A549 (cell line): ENCODE data around the gene LIN9. TPM values are rescaled to one million over a fixed set of nuclear protein-coding genes. Genes with fewer than 3 reads are reported as not detected.
A peak's percentile ranks its signal among the peaks of the same experiment; 100 is the strongest.

ENCODE experiments used
- ATAC-seq, 2 experiments: fragments of 200-7000 bp in 1 of 2; fragments of >200 bp in 1 of 2; cut with Nextera tagmentation in 1 of 2; cut with Tn5 transposase in 1 of 2; 3 replicates each; pipeline versions ENCODE4 v1.8.0 to v1.9.1; 2018 to 2020; ENCODE audit warnings: mild to moderate bottlenecking in 1 of 2, moderate library complexity in 1 of 2
- CTCF ChIA-PET: fragments of 300-600 bp; sonication (Branson Sonifier 250); formaldehyde crosslinking; extraction: SDS; loops from one replicate; lab custom pipeline; 2021; ENCODE audit warnings: antibody characterized with exemption, inconsistent platforms; lab: Yijun Ruan, JAX
- POLR2A ChIA-PET: fragments of 350-600 bp; formaldehyde crosslinking; extraction: SDS; loops from one replicate; lab custom pipeline; 2021; ENCODE audit warnings: antibody characterized with exemption, inconsistent platforms; lab: Yijun Ruan, JAX
- DNase-seq, 2 experiments: peaks; one replicate each; pipeline versions ENCODE4 v3.0.0 to v3.0.0-alpha.2; 2011 to 2016; ENCODE audit warnings: low read depth in 1 of 2, low spot score in 1 of 2
- FAIRE-seq: peaks from 2 replicates; lab custom pipeline; 2011; peaks lifted over from hg19 to GRCh38; lab: Jason Lieb, UNC
- H3K27ac ChIP-seq, 2 experiments: fragments of >200 bp; sonication (Bioruptor Twin); formaldehyde crosslinking; 3 replicates each; pipeline ENCODE4 v1.5.1; 2016 to 2017
- H3K4me1 ChIP-seq: fragments of >200 bp; sonication (Bioruptor Twin); formaldehyde crosslinking; 3 replicates; pipeline ENCODE4 v1.6.1; 2016
- H3K4me2 ChIP-seq: fragments of >200 bp; sonication (Bioruptor Twin); formaldehyde crosslinking; 3 replicates; pipeline ENCODE4 v1.6.1; 2016
- H3K4me3 ChIP-seq: fragments of >200 bp; sonication (Bioruptor Twin); formaldehyde crosslinking; 3 replicates; pipeline ENCODE4 v1.5.1; 2016
- H3K9me3 ChIP-seq: fragments of >200 bp; sonication (Bioruptor Twin); formaldehyde crosslinking; 3 replicates; pipeline ENCODE4 v1.6.1; 2016
- BHLHE40 ChIP-seq: IDR thresholded peaks from 2 replicates; pipeline ENCODE4 v1.6.1; 2012; ENCODE audit warnings: low read depth, low read length, inconsistent platforms
- CBX2 ChIP-seq: fragments of 200-600 bp; sonication (generic); IDR thresholded peaks from 2 replicates; pipeline ENCODE4 v1.6.1; 2016; ENCODE audit warnings: low read depth, mild to moderate bottlenecking, borderline replicate concordance
- CBX8 ChIP-seq: fragments of 200-600 bp; sonication (generic); IDR thresholded peaks from 2 replicates; pipeline ENCODE4 v1.6.1; 2016
- CEBPB ChIP-seq, 2 experiments: fragments of >200 bp in 1 of 2; sonication (Bioruptor Twin) in 1 of 2; formaldehyde crosslinking in 1 of 2; IDR thresholded peaks; 2 replicates each; pipeline ENCODE4 v1.6.1; 2012 to 2016
- E2F6 ChIP-seq: IDR thresholded peaks from 2 replicates; pipeline ENCODE4 v1.6.1; 2012; ENCODE audit warnings: low read depth, borderline replicate concordance
- EHMT2 ChIP-seq: fragments of 200-600 bp; sonication (generic); IDR thresholded peaks from 2 replicates; pipeline ENCODE4 v1.6.1; 2016; ENCODE audit warnings: antibody characterized with exemption, low read depth, mild to moderate bottlenecking, moderate library complexity
- ELK1 ChIP-seq: fragments of 150-350 bp; IDR thresholded peaks from 2 replicates; pipeline ENCODE4 v1.6.1; 2014; ENCODE audit warnings: low read depth, mild to moderate bottlenecking, low read length
- ESRRA ChIP-seq: fragments of 150-350 bp; IDR thresholded peaks from 2 replicates; pipeline ENCODE4 v1.6.1; 2014; ENCODE audit warnings: mild to moderate bottlenecking, low read length, borderline replicate concordance
- FOXS1 ChIP-seq: fragments of 250-450 bp; sonication (Bioruptor Pico); IDR thresholded peaks from 2 replicates; pipeline ENCODE4 v1.5.0; 2020; ENCODE audit warnings: mild to moderate bottlenecking, moderate library complexity
- HES2 ChIP-seq: fragments of >200 bp; sonication (Bioruptor Twin); formaldehyde crosslinking; IDR thresholded peaks from 2 replicates; pipeline ENCODE4 v1.6.1; 2016
- HEYL ChIP-seq: fragments of 250-450 bp; sonication (Bioruptor Pico); IDR thresholded peaks from 2 replicates; pipeline ENCODE4 v1.8.0; 2021; ENCODE audit warnings: mild to moderate bottlenecking, moderate library complexity
- HMGXB4 ChIP-seq: fragments of 250-450 bp; sonication (Bioruptor Pico); IDR thresholded peaks from 2 replicates; pipeline ENCODE4 v1.5.0; 2021; ENCODE audit warnings: mild to moderate bottlenecking, moderate library complexity, borderline replicate concordance
- JUN ChIP-seq, 2 experiments: fragments of >200 bp; sonication (Bioruptor Twin); formaldehyde crosslinking; IDR thresholded peaks; 2 replicates in 1 of 2; 3 replicates in 1 of 2; pipeline ENCODE4 v1.6.1; 2016 to 2017
- MAFK ChIP-seq: fragments of 450-650 bp; IDR thresholded peaks from 2 replicates; pipeline ENCODE4 v1.6.1; 2014; ENCODE audit not compliant: partially characterized antibody
- MAX ChIP-seq: IDR thresholded peaks from 2 replicates; pipeline ENCODE4 v1.6.1; 2012
- RCOR1 ChIP-seq: fragments of 150-350 bp; IDR thresholded peaks from 2 replicates; pipeline ENCODE4 v1.6.1; 2014; ENCODE audit warnings: antibody characterized with exemption, low read length, low read depth
- SMC3 ChIP-seq: fragments of >200 bp; sonication (Bioruptor Twin); formaldehyde crosslinking; IDR thresholded peaks from 3 replicates; pipeline ENCODE4 v1.6.1; 2018; ENCODE audit warnings: inconsistent platforms
- SREBF2 ChIP-seq: fragments of 450-650 bp; IDR thresholded peaks from 2 replicates; pipeline ENCODE4 v1.6.1; 2014; ENCODE audit warnings: mild to moderate bottlenecking, moderate library complexity
- TP53 ChIP-seq: fragments of 250-450 bp; sonication (Bioruptor Pico); IDR thresholded peaks from 2 replicates; pipeline ENCODE4 v1.5.0; 2021; ENCODE audit warnings: mild to moderate bottlenecking, moderate library complexity
- ZC3H11A ChIP-seq: fragments of 450-650 bp; IDR thresholded peaks from 2 replicates; pipeline ENCODE4 v1.6.1; 2014; ENCODE audit warnings: antibody characterized with exemption, mild to moderate bottlenecking
- ZFP36 ChIP-seq: fragments of 450-650 bp; IDR thresholded peaks from 2 replicates; pipeline ENCODE4 v1.6.1; 2014; ENCODE audit warnings: borderline replicate concordance; ENCODE audit not compliant: partially characterized antibody
- whole genome bisulfite sequencing: methylation state at CpG from one replicate; pipeline ENCODE4 v1.1.6; 2017; ENCODE audit errors: missing lambda C conversion rate; 5-methylcytosine and 5-hydroxymethylcytosine counted together
- polyA plus RNA-seq, 4 experiments: library from polyadenylated mRNA; depleted of rRNA in 3 of 4; stranded (reverse); fragments of >200 nt; fragmentation: RNase III in 1 of 4; extraction: RNeasy Plus Mini Kit Qiagen cat#74134 plus additional on column Dnase treatment in 1 of 4; gene quantifications; 2 replicates in 3 of 4; 3 replicates in 1 of 4; pipeline ENCODE4 v1.2.3, GENCODE V29; 2011 to 2017

LIN9 gene
- polyA plus RNA-seq, 2 of the 4 experiments (the other 2 are of a cell fraction): 8.3 to 14.7 TPM

- FAIRE-seq: no peak
- H3K4me1 ChIP-seq: peaks cover 16% of the 10 kb centered on the region
- H3K4me2 ChIP-seq: peak overlapping the region; percentile 20; the same call in 2 of the 3 replicates
- WGBS: 57% methylated on average over 3 of the region's 3 CpGs
- no peak for TF ChIP-seq MAX
- TF ChIP-seq ELK1: no peak
- TF ChIP-seq CBX2: no peak
- TF ChIP-seq SMC3: no peak
- TF ChIP-seq FOXS1 (CRISPR knock-in tag): no peak
- no peak for TF ChIP-seq HES2
- no peak for TF ChIP-seq ZC3H11A
- TF ChIP-seq ZFP36: no peak
- TF ChIP-seq CBX8: no peak
- TF ChIP-seq SREBF2: no peak
- TF ChIP-seq JUN (IDR thresholded peaks at IDR 0.05): no peak
- TF ChIP-seq BHLHE40: no peak
- no peak for TF ChIP-seq EHMT2
- TF ChIP-seq MAFK: no peak
- no peak for TF ChIP-seq HMGXB4
- no peak for TF ChIP-seq E2F6
- TF ChIP-seq ESRRA: no peak
- TF ChIP-seq RCOR1: no peak
- no peak for TF ChIP-seq HEYL (CRISPR knock-in tag)
- TF ChIP-seq, all 56 proteins: peak for 0
- peak overlapping the region in 1 of 2 experiments; percentile 4; a peak in 1 of 6 replicates for H3K27ac ChIP-seq
- ChIA-PET POLR2A (no interaction called here), CTCF (interaction anchor here (1.4 to 1.7 kb wide), 2 partner anchors 11 to 139 kb away, joined by 3 to 4 read pairs; partner anchors contain the start of gene PARP1)
- ATAC-seq: peak; percentile 45 to 47; a peak in 3 of 6 replicates
- DNase-seq: peak; percentile 7 to 12
- no peak overlapping the region for H3K4me3 ChIP-seq
- no peaks in the 10 kb centered on the region for H3K9me3 ChIP-seq
Observed at GRCh38 chr1:226268421-226269124, 40.4 kb downstream of the LIN9 start.

- ChIA-PET CTCF (no interaction called here), POLR2A (no interaction called here)
- no peak for FAIRE-seq
- peak; percentile 52 to 83; a peak in 3 of 4 replicates for TF ChIP-seq CEBPB (IDR thresholded peaks at IDR 0.05)
- TF ChIP-seq TP53 (CRISPR knock-in tag): no peak
- no peaks in the 10 kb centered on the region for H3K4me1 ChIP-seq
- WGBS: 94% methylated on average over 1 of the region's 1 CpG
- no peak overlapping the region for H3K4me3 ChIP-seq
- H3K4me2 ChIP-seq: no peak overlapping the region
- no peaks in the 10 kb centered on the region for H3K9me3 ChIP-seq
- ATAC-seq: no peak
- H3K27ac ChIP-seq: no peak overlapping the region
- no peak for DNase-seq
Observed at GRCh38 chr1:226261818-226262217, 47.1 kb downstream of the LIN9 start.
